Body of pancreas (tissue), 4 donors: ENCODE results near the gene PRR29.

ENCODE experiments used
- POLR2A ChIP-seq, 3 donors: fragments of 450-650 bp; IDR thresholded peaks; one replicate each; pipeline ENCODE4 v1.6.1; 2016; ENCODE audit warnings: antibody characterized with exemption in 3 of 3, mild to moderate bottlenecking in 2 of 3
- TF ChIP-seq, protein P1 (sequence below), 7 experiments: fragments of 450-650 bp in 4 of 7; fragments of 200-600 bp in 3 of 7; sonication (generic) in 3 of 7; IDR thresholded peaks; one replicate each; pipeline ENCODE4 v1.5.1; 2016 to 2019; ENCODE audit warnings: antibody characterized with exemption in 7 of 7

GRCh38 chr17:63993368-63993985 is 4.7 kb upstream of the PRR29 start:
- TF ChIP-seq POLR2A (IDR thresholded peaks at IDR 0.05) = no peak
- TF ChIP-seq, protein P1, sequence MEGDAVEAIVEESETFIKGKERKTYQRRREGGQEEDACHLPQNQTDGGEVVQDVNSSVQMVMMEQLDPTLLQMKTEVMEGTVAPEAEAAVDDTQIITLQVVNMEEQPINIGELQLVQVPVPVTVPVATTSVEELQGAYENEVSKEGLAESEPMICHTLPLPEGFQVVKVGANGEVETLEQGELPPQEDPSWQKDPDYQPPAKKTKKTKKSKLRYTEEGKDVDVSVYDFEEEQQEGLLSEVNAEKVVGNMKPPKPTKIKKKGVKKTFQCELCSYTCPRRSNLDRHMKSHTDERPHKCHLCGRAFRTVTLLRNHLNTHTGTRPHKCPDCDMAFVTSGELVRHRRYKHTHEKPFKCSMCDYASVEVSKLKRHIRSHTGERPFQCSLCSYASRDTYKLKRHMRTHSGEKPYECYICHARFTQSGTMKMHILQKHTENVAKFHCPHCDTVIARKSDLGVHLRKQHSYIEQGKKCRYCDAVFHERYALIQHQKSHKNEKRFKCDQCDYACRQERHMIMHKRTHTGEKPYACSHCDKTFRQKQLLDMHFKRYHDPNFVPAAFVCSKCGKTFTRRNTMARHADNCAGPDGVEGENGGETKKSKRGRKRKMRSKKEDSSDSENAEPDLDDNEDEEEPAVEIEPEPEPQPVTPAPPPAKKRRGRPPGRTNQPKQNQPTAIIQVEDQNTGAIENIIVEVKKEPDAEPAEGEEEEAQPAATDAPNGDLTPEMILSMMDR (IDR thresholded peaks at IDR 0.05) = no peak
